Adrenal gland (tissue), 5 donors: Measurements from ENCODE around the gene EPHB1.

Experiments
- CTCF ChIP-seq, 6 experiments: fragments of 450-650 bp in 4 of 6; fragments of 200-600 bp in 2 of 6; sonication (generic) in 1 of 6; IDR thresholded peaks; 1 replicate in 5 of 6; 2 replicates in 1 of 6; pipeline versions ENCODE4 v1.5.1 to v1.8.0; 2016 to 2021; ENCODE audit warnings: antibody characterized with exemption in 6 of 6, mild to moderate bottlenecking in 2 of 6, moderate library complexity in 1 of 6
- POLR2A ChIP-seq, 2 donors: fragments of 450-650 bp; IDR thresholded peaks; one replicate each; pipeline ENCODE4 v1.6.1; 2017; ENCODE audit warnings: antibody characterized with exemption in 2 of 2, mild to moderate bottlenecking in 2 of 2, moderate library complexity in 1 of 2
- donor health status: DM: no; HTN: no; CAD: no.

GRCh38 chr3:135155791-135156190 is 360.7 kb downstream of the EPHB1 start:
- TF ChIP-seq CTCF (IDR thresholded peaks at IDR 0.05) (no peak), POLR2A (IDR thresholded peaks at IDR 0.05) (no peak)
